ENCODE measurements around the gene NRN1.
"Not testable (repeated sequence)": the region's sequence is repeated elsewhere in the genome, so short reads cannot be mapped to it uniquely, and the experiment has no call there.

The NRN1 gene

GRCh38 chr6:5968817-5969734 is 37.6 kb downstream of the NRN1 start (continued):
- no peak for TF ChIP-seq AEBP2 (tag by site-specific recombination; IDR thresholded peaks at IDR 0.05; ENCODE audit: borderline replicate concordance)

DNA sequence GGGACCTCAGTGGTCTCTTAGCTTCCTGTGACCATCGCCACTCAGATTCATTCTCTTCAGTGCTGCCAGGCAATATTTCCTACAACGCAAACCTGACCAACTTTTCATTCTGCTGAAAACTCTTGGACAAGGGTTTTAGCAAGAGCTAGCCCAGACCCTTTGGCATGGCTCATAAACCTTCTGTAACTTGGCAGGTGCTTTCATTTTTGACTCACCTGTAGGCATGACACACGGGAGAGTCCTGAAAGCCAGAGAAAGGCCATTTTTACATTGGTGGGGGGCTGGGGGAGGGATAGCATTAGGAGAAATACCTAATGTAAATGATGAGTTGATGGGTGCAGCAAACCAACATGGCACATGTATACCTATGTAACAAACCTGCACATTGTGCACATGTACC is 38.7 kb downstream of the NRN1 start:
- H3K4me3 ChIP-seq (ENCODE audit: low read depth, low read length); H3K36me3 ChIP-seq (ENCODE audit: control insufficient read depth in 2 of 2, insufficient read depth in 1 of 2, low read length in 2 of 2); H3K9me3 ChIP-seq (ENCODE audit: control insufficient read depth, insufficient read depth, low read depth, low read length); POLR2A ChIA-PET; H3K4me1 ChIP-seq (ENCODE audit: control insufficient read depth, insufficient read depth, low read length); H3K27ac ChIP-seq (ENCODE audit: extremely low read depth, low read depth, low read length): not testable (repeated sequence)
- CTCF ChIA-PET, result interaction anchor here (0.6 to 1.4 kb wide), 2 partner anchors 35 to 163 kb away, joined by 3 read pairs; no protein-coding TSS in a partner anchor

GRCh38 chr6:5967594-5967993 is 39.1 kb downstream of the NRN1 start:
- H3K27ac ChIP-seq (ENCODE audit: extremely low read depth, low read depth, low read length), result no peak overlapping the region
- ChIA-PET POLR2A (no interaction called here), CTCF (interaction anchor here (0.7 to 1.4 kb wide), 3 partner anchors 36 to 142 kb away, joined by 3 to 5 read pairs (median 3); no protein-coding TSS in a partner anchor)
- no peaks in the 10 kb centered on the region; the same call in 1 of the 2 replicates for H3K4me1 ChIP-seq (ENCODE audit: control insufficient read depth, insufficient read depth, low read length)
- no peak overlapping the region for H3K4me3 ChIP-seq (ENCODE audit: low read depth, low read length)
- no peaks in the 10 kb centered on the region for H3K36me3 ChIP-seq (ENCODE audit: control insufficient read depth in 2 of 2, insufficient read depth in 1 of 2, low read length in 2 of 2)
- TF ChIP-seq ZNF350 (tag by site-specific recombination; IDR thresholded peaks at IDR 0.05) (no peak), ZNF114 (tag by site-specific recombination; IDR thresholded peaks at IDR 0.05) (no peak), ZNF560 (tag by site-specific recombination; IDR thresholded peaks at IDR 0.05; ENCODE audit: borderline replicate concordance) (no peak), ZNF302 (tag by site-specific recombination; IDR thresholded peaks at IDR 0.05; ENCODE audit: low read depth) (no peak), ZEB2 (tag by site-specific recombination; IDR thresholded peaks at IDR 0.05) (no peak), SALL2 (tag by site-specific recombination; IDR thresholded peaks at IDR 0.05; ENCODE audit: borderline replicate concordance) (no peak), PRDM1 (tag by site-specific recombination; IDR thresholded peaks at IDR 0.05) (no peak), OSR2 (tag by site-specific recombination; IDR thresholded peaks at IDR 0.05) (no peak), ZNF707 (tag by site-specific recombination; IDR thresholded peaks at IDR 0.05) (no peak), BCL11B (tag by site-specific recombination; IDR thresholded peaks at IDR 0.05; ENCODE audit: low read depth) (no peak), OVOL3 (tag by site-specific recombination; IDR thresholded peaks at IDR 0.05) (no peak), ZNF658 (tag by site-specific recombination; IDR thresholded peaks at IDR 0.05) (no peak), ZFP37 (tag by site-specific recombination; IDR thresholded peaks at IDR 0.05) (no peak)
- no peaks in the 10 kb centered on the region for H3K9me3 ChIP-seq (ENCODE audit: control insufficient read depth, insufficient read depth, low read depth, low read length)

DNA sequence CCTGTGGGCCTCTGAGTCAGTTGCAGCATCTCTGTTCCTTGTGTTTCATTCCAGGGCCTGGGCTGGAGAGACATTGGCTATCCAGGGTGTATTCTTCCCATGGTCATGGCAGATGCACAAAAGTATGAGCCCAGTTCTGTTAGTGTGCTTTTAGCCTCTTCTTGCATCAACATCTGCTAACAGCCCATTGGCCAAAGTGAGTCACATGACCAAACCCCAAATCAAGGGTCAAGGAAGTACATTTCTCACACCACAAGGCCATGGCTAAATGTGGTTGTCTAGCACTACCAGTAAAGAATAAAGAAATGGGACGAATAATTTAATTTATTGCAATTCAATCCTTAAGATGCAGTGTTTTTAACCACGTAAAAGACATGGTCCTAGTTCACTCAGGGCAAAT is 43.9 kb downstream of the NRN1 start:
- Histone ChIP-seq H3K9me3 (ENCODE audit: control insufficient read depth, insufficient read depth, low read depth, low read length) (no peaks in the 10 kb centered on the region), H3K4me3 (ENCODE audit: low read depth, low read length) (no peak overlapping the region), H3K4me1 (ENCODE audit: control insufficient read depth, insufficient read depth, low read length) (no peaks in the 10 kb centered on the region), H3K36me3 (ENCODE audit: control insufficient read depth in 2 of 2, insufficient read depth in 1 of 2, low read length in 2 of 2) (no peaks in the 10 kb centered on the region), H3K27ac (ENCODE audit: extremely low read depth, low read depth, low read length) (no peak overlapping the region)
- ChIA-PET POLR2A (no interaction called here), CTCF (no interaction called here)
- TF ChIP-seq ZBTB1 (tag by site-specific recombination; IDR thresholded peaks at IDR 0.05), result no peak

GRCh38 chr6:5961836-5962235 is 44.9 kb downstream of the NRN1 start:
- TF ChIP-seq ZNF133 (tag by site-specific recombination; IDR thresholded peaks at IDR 0.05) (no peak), ZNF223 (tag by site-specific recombination; IDR thresholded peaks at IDR 0.05) (no peak)
- TF ChIP-seq, protein P1, sequence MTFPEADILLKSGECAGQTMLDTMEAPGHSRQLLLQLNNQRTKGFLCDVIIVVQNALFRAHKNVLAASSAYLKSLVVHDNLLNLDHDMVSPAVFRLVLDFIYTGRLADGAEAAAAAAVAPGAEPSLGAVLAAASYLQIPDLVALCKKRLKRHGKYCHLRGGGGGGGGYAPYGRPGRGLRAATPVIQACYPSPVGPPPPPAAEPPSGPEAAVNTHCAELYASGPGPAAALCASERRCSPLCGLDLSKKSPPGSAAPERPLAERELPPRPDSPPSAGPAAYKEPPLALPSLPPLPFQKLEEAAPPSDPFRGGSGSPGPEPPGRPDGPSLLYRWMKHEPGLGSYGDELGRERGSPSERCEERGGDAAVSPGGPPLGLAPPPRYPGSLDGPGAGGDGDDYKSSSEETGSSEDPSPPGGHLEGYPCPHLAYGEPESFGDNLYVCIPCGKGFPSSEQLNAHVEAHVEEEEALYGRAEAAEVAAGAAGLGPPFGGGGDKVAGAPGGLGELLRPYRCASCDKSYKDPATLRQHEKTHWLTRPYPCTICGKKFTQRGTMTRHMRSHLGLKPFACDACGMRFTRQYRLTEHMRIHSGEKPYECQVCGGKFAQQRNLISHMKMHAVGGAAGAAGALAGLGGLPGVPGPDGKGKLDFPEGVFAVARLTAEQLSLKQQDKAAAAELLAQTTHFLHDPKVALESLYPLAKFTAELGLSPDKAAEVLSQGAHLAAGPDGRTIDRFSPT (tag by site-specific recombination; IDR thresholded peaks at IDR 0.05), result no peak
- ChIA-PET CTCF (interaction anchor here (0.6 kb wide), 1 partner anchor 540 kb away, joined by 3 read pairs; no protein-coding TSS in a partner anchor), POLR2A (no interaction called here)
- H3K4me3 ChIP-seq (ENCODE audit: low read depth, low read length), result no peak overlapping the region
- no peaks in the 10 kb centered on the region for H3K4me1 ChIP-seq (ENCODE audit: control insufficient read depth, insufficient read depth, low read length)
- H3K27ac ChIP-seq (ENCODE audit: extremely low read depth, low read depth, low read length), result no peak overlapping the region
- no peaks in the 10 kb centered on the region for H3K36me3 ChIP-seq (ENCODE audit: control insufficient read depth in 2 of 2, insufficient read depth in 1 of 2, low read length in 2 of 2)
- H3K9me3 ChIP-seq (ENCODE audit: control insufficient read depth, insufficient read depth, low read depth, low read length), result no peaks in the 10 kb centered on the region
